PC-3 (cell line): ENCODE measurements around the gene RAP1GAP2. TPM values are rescaled to one million over a fixed set of nuclear protein-coding genes. Genes with fewer than 3 reads are reported as not detected.
A peak's percentile ranks its signal among the peaks of the same experiment; 100 is the strongest.

Experiments used
- ATAC-seq: fragments of 200-7000 bp; cut with Tn5 transposase; 2 replicates; pipeline ENCODE4 v1.9.1; 2020; ENCODE audit warnings: mild to moderate bottlenecking, moderate library complexity
- BruUV-seq: library from RNA; stranded (reverse); fragments of 400-500 nt; replicated peaks from 2 replicates; lab custom pipeline; 2021; lab: Mats Ljungman, UMichigan
- CTCF ChIA-PET: fragments of 300-600 bp; sonication (Branson Sonifier 250); formaldehyde crosslinking; loops from one replicate; lab custom pipeline; 2022; ENCODE audit warnings: antibody characterized with exemption; lab: Charles Lee
- POLR2A ChIA-PET: fragments of 300-600 bp; sonication (Branson Sonifier 250); formaldehyde crosslinking; loops from one replicate; lab custom pipeline; 2022; ENCODE audit warnings: antibody characterized with exemption; ENCODE audit not compliant: unreplicated experiment; lab: Charles Lee
- DNase-seq: peaks from one replicate; pipeline ENCODE4 v3.0.0-alpha.2; 2015
- H2AFZ ChIP-seq: fragments of 300-600 bp; sonication (generic); 2 replicates; pipeline ENCODE4 v1.6.0; 2016; ENCODE audit warnings: antibody characterized with exemption, low read length
- H3F3A ChIP-seq: fragments of 300-600 bp; sonication (generic); one replicate; pipeline ENCODE4 v1.6.0; 2017; ENCODE audit warnings: antibody characterized with exemption, low read length, control low read depth, mild to moderate bottlenecking; ENCODE audit not compliant: unreplicated experiment
- H3K27ac ChIP-seq: fragments of 300-600 bp; sonication (generic); 2 replicates; pipeline ENCODE4 v1.5.1; 2016; ENCODE audit warnings: mild to moderate bottlenecking, low read length
- H3K27me3 ChIP-seq: fragments of 300-600 bp; sonication (generic); 2 replicates; pipeline ENCODE4 v1.6.1; 2016; ENCODE audit warnings: low read length, mixed read lengths
- H3K36me3 ChIP-seq: fragments of 300-600 bp; sonication (generic); 2 replicates; pipeline ENCODE4 v1.6.1; 2016; ENCODE audit warnings: low read depth, mixed run types, low read length, mixed read lengths
- H3K4me1 ChIP-seq: fragments of 300-600 bp; sonication (generic); 2 replicates; pipeline ENCODE4 v1.5.1; 2016; ENCODE audit warnings: low read length; ENCODE audit not compliant: insufficient read depth
- H3K4me2 ChIP-seq: fragments of 300-600 bp; sonication (generic); 2 replicates; pipeline ENCODE4 v1.6.0; 2016; ENCODE audit warnings: low read length
- H3K4me3 ChIP-seq: fragments of 300-600 bp; sonication (generic); 2 replicates; pipeline ENCODE4 v1.5.1; 2016; ENCODE audit warnings: mild to moderate bottlenecking, low read length, mixed read lengths
- H3K79me2 ChIP-seq: fragments of 300-600 bp; sonication (generic); 2 replicates; pipeline ENCODE4 v1.6.1; 2017; ENCODE audit warnings: low read length, mixed read lengths
- H3K9ac ChIP-seq: fragments of 300-600 bp; sonication (generic); 2 replicates; pipeline ENCODE4 v1.6.0; 2016; ENCODE audit warnings: mild to moderate bottlenecking, low read length
- H3K9me2 ChIP-seq: fragments of 300-600 bp; sonication (generic); replicated peaks from 2 replicates; pipeline ENCODE4 v1.6.1; 2016; ENCODE audit warnings: mixed run types, low read length, mixed read lengths
- H3K9me3 ChIP-seq: fragments of 300-600 bp; sonication (generic); 2 replicates; pipeline ENCODE4 v1.6.1; 2016; ENCODE audit warnings: low read length, mixed read lengths
- H4K20me1 ChIP-seq: fragments of 300-600 bp; sonication (generic); 2 replicates; pipeline ENCODE4 v1.6.1; 2016; ENCODE audit warnings: low read length, mixed read lengths
- EZH2 ChIP-seq: fragments of 300-600 bp; sonication (generic); IDR thresholded peaks from one replicate; pipeline ENCODE4 v1.6.1; 2017; ENCODE audit warnings: antibody characterized with exemption, mild to moderate bottlenecking, low read length; ENCODE audit not compliant: unreplicated experiment
- EZH2phosphoT487 ChIP-seq: fragments of 300-600 bp; sonication (generic); IDR thresholded peaks from 2 replicates; pipeline ENCODE4 v1.6.1; 2018; ENCODE audit warnings: mild to moderate bottlenecking, antibody characterized with exemption, low read length, borderline replicate concordance
- intact Hi-C: fragments of 100-400 bp; cut with micrococcal nuclease; formaldehyde crosslinking; loops from 2 replicates; pipeline ENCODE4 v1.9.0; 2023
- total RNA-seq: library from RNA; depleted of rRNA; stranded (reverse); fragments of >200 nt; gene quantifications from 2 replicates; pipeline ENCODE4 v1.2.3, GENCODE V29; 2014
- TF ChIP-seq, protein P1 (sequence below): fragments of 300-600 bp; sonication (generic); conservative IDR thresholded peaks from 2 replicates; pipeline ENCODE4 v1.5.1; 2017; ENCODE audit warnings: antibody characterized with exemption, low read depth, mild to moderate bottlenecking, low read length

The RAP1GAP2 gene
- total RNA-seq, 1 experiment from 2014 or later = 14.5 TPM

DNA sequence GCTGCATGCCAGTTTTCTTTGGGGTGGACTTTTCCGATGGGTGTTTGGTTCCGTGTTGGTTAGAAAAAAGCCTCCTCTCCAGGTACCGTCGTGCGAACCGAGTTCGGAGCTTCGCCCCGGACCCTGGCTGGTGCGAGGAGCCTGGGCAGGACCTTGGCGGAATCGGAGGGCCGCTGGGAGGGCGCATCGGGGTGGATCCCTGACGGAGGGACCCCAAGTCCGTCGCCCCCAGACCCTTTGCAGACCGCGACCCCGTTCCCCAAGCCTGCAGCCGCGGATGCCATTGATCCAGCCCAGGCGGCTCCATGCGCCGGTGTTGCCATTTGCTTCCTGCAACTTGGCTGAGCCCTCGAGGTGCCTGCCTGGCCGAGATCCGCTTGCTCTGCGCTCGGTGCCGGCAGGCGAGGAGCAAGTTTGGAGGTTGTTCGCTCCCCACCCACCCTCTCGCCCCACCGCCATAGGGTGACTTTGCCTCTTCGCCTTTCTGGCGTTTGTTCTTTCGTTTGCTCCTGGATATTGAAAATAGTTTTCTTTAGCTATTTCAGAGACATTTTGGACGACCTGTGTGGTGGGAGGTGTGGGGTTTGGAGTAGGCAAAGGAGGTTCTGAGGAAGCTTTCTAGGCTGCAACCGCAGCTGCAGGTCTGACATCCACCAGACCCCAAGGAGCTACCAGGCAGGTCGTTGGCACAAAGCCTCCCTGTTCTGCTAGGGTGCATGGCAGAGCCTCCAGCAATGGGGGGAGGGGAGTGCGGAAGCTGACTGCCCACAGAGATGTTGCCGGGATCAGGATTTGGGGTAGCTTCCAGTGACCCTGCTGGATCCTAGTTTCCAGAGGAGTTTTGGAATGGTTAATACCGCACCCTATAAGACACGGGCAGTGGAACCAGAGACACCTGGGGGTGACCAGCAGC, 58.2 kb downstream of the RAP1GAP2 start:
- DNase-seq (peak; percentile 34), ATAC-seq (peak; percentile 50)
- H3K9ac ChIP-seq = peak overlapping the region; percentile 77
- H3K4me2 ChIP-seq = peak overlapping the region; percentile 90
- H3K9me2 ChIP-seq = no peaks in the 10 kb centered on the region
- intact Hi-C loops = loop anchor here (5.0 kb wide), 1 partner anchor 38 kb away; no protein-coding TSS in a partner anchor
- no peaks in the 10 kb centered on the region; the same call in 1 of the 2 replicates for H3K4me1 ChIP-seq
- ChIA-PET CTCF (interaction anchor here (0.8 kb wide), 1 partner anchor 72 kb away, joined by 7 read pairs; no protein-coding TSS in a partner anchor), POLR2A (no interaction called here)
- H4K20me1 ChIP-seq = no peaks in the 10 kb centered on the region
- BruUV-seq = TSS peak; percentile 45
- peak overlapping the region; percentile 80 for H2AFZ ChIP-seq
- H3K9me3 ChIP-seq = no peaks in the 10 kb centered on the region
- H3K4me3 ChIP-seq = peak overlapping the region; percentile 93
- H3K36me3 ChIP-seq = no peaks in the 10 kb centered on the region
- H3K27ac ChIP-seq = peak overlapping the region; percentile 30
- H3F3A ChIP-seq = no peaks in the 10 kb centered on the region
- peaks cover 50% of the 10 kb centered on the region for H3K79me2 ChIP-seq
- TF ChIP-seq EZH2 (no peak), EZH2phosphoT487 (no peak)
- TF ChIP-seq, protein P1, sequence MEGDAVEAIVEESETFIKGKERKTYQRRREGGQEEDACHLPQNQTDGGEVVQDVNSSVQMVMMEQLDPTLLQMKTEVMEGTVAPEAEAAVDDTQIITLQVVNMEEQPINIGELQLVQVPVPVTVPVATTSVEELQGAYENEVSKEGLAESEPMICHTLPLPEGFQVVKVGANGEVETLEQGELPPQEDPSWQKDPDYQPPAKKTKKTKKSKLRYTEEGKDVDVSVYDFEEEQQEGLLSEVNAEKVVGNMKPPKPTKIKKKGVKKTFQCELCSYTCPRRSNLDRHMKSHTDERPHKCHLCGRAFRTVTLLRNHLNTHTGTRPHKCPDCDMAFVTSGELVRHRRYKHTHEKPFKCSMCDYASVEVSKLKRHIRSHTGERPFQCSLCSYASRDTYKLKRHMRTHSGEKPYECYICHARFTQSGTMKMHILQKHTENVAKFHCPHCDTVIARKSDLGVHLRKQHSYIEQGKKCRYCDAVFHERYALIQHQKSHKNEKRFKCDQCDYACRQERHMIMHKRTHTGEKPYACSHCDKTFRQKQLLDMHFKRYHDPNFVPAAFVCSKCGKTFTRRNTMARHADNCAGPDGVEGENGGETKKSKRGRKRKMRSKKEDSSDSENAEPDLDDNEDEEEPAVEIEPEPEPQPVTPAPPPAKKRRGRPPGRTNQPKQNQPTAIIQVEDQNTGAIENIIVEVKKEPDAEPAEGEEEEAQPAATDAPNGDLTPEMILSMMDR = no peak
- H3K27me3 ChIP-seq = no peaks in the 10 kb centered on the region

DNA sequence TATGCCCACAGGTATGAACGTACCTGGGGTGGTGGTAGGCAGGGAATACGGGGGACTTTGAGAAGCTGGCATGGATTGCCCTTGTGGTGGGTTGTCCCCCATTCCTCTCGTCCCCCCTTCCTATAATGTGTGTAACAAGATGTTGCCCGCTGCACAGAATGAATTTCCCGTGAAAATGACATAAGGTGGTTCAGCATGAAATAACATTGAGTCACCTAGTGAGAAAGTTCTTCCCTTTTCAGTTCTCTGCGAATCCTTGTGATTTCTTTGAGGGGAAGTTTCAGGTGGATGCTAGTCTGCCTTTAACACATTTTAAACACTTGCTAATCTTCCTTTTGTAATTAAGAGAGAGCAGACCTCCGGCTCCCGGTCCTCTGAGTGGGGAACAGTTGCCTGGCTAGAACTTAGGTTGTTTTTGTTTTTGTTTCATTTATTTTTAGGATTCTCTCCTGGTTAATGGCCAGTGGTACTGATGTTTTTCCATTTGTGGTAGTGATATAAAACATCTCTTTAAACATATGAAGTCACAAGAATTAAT, 58.9 kb downstream of the RAP1GAP2 start:
- intact Hi-C loops = no loop called here
- H3K79me2 ChIP-seq = peaks cover 58% of the 10 kb centered on the region
- no peaks in the 10 kb centered on the region for H3K36me3 ChIP-seq
- ChIA-PET POLR2A (no interaction called here), CTCF (interaction anchor here (0.8 kb wide), 1 partner anchor 71 kb away, joined by 7 read pairs; no protein-coding TSS in a partner anchor)
- ATAC-seq (no peak), DNase-seq (peak; percentile 42)
- no peaks in the 10 kb centered on the region for H3K9me2 ChIP-seq
- H3K27ac ChIP-seq = peak overlapping the region; percentile 30
- BruUV-seq = no TSS peak
- peak overlapping the region; percentile 77 for H3K9ac ChIP-seq
- H3K9me3 ChIP-seq = no peaks in the 10 kb centered on the region
- H3K4me1 ChIP-seq = peaks cover 5% of the 10 kb centered on the region; the same call in 1 of the 2 replicates
- TF ChIP-seq EZH2phosphoT487 (no peak), EZH2 (no peak)
- TF ChIP-seq, protein P1 = no peak
- no peaks in the 10 kb centered on the region for H3K27me3 ChIP-seq
- H3K4me2 ChIP-seq = peak overlapping the region; percentile 90
- H4K20me1 ChIP-seq = no peaks in the 10 kb centered on the region
- peak overlapping the region; percentile 93 for H3K4me3 ChIP-seq
- no peaks in the 10 kb centered on the region for H3F3A ChIP-seq
- peak overlapping the region; percentile 80 for H2AFZ ChIP-seq
